AML-193 (cell line): ENCODE results near the gene ABCA7.
"Not testable (repeated sequence)": the region's sequence is repeated elsewhere in the genome, so short reads cannot be mapped to it uniquely, and the experiment has no call there.

Experiments
- DNase-seq, 2 experiments: peaks; one replicate each; lab custom pipeline; 2025; lab: John Stamatoyannopoulos, UW

ABCA7 gene

GRCh38 chr19:1105873-1106840 is 66.2 kb downstream of the ABCA7 start:
- no peak for DNase-seq

DNA sequence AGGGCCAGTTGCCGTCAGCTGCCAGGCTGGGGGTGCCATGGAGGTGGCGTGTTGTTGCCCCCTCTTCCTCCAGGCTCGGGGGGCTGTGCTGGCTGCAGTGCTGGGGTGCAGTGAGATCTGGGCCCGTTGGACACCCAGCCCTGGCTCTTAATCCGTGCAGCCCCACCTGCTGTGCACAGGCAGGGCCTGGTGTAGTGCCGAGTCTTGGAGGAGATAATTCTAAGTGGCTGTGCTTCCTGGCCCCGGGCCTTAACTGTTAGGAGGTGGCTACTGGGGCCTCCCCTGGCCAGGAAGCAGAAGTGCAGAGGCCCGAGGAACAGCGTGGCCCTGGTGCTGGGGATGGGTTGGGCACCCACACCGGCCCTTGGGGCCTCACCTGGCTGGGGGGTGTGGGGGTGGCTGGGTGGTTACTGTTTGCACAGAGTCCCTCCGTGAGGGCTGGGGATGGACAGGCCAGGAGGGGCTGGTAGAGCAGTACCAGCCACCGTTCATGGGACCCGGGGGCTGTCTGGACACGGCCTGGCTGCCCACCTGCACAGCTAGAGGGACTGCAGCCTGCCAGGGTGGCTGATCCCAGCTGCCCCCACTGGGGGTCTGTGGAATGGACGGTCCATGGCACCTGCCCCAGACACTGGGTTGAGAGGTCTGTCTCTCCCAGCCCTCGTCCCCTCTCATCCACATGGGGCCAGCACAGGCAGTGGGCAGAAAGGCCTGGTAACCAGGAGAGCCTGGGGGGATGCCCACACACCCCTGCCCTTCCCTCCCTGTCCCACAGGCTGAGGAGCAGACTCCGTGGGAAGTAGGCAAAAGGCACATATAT is 67.1 kb downstream of the ABCA7 start:
- peak; percentile 41 to 49 for DNase-seq

DNA sequence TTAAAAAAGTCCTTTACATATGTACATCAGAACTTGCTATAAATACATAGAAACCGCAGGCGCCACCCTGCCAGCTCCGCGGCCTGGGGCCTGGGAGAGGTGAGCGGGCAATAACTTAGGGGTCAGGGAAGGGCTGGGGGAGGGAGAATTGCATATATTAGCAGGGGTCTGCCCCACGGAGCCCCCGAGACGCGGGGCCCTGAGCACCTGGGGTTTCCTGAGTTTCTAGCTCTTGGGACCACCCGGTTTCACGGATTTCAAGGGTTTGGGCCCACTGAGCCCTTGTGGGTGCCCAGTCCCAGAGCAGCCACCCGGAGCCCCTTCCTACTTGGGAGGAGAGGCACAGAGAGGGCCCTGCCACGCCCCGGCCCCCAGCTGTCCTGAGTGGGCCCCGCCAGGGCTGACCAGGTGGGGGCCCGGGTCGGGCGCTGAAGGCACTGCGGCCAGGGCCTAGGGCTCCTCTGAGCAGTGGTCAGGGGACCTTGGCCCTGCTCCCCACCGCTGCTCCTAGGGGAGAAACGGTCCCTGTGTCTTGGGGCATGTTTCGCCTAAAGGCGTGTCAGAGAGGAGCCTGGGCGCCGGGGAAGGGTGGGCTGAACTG is 67.9 kb downstream of the ABCA7 start:
- DNase-seq, result no peak

GRCh38 chr19:1108291-1109031 is 68.6 kb downstream of the ABCA7 start:
- no peak for DNase-seq

DNA sequence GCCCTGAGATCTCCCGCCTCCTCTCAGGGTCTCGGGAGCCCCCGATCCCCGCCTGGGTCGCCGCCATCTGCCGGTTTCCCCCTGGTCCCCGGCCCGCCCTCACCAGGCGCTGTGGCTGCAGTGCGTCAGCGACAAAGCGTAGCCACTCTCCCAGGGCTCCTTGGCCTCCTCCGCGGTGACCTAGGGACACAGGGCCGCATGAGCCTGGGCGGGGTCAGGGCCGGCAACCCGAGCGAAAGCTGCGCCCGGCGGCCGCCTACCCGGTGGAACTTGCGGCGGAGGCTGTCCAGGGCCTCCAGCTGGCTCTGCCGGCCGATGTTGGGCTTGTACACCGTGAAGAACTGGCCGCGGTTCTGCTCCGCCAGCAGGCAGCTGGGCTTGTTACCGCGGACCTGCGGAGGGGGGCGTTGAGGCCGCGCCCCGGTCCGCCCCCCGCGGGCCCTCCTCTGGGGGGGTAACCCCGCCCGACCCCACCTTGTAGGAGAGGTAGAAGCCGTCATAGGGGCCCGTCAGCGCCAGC is 69.2 kb downstream of the ABCA7 start:
- DNase-seq, result no peak

DNA sequence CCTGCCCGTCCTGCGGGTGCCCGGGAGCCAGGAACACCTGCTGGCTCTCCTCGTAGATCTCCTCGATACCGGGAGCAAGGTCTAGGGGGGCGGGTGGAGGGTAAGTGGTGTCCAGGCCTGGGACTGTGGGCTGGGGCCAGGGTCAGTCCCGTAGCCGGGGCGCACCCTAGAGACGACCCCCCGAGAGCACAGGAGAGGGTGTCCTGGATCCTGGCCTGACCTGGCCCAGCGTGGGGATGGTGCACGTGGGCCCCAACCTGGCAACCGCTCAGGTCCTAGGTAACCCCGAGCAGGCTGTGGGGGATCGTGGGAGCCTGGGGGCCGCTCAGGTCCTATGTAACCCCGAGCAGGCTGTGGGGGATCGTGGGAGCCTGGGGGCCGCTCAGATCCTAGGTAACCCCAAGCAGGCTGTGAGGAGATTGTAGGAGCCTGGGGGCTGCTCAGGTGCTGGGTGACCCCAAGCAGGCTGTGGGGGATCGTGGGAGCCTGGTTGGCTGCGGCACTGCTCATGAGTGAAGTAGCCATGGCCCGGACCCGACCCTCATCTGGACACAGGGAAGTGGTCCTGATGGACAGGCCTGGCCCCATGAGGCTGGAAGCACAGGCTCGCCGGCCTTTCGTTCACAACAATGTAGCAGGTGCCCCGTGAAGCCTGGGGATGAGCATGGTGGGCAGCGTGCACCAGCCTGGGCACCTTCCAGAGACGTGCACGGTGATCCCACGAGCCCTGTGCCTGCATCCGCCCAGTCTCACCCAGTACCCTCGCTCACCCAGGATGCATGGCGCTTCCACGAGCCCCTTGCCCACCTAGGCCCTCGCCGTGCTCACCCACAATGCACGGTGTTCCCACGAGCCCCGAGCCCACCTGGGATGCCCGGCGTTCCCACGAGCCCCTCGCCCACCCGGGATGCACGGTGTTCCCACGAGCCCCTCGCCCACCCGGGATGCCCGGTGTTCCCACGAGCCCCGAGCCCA is 70.1 kb downstream of the ABCA7 start:
- no peak for DNase-seq

DNA sequence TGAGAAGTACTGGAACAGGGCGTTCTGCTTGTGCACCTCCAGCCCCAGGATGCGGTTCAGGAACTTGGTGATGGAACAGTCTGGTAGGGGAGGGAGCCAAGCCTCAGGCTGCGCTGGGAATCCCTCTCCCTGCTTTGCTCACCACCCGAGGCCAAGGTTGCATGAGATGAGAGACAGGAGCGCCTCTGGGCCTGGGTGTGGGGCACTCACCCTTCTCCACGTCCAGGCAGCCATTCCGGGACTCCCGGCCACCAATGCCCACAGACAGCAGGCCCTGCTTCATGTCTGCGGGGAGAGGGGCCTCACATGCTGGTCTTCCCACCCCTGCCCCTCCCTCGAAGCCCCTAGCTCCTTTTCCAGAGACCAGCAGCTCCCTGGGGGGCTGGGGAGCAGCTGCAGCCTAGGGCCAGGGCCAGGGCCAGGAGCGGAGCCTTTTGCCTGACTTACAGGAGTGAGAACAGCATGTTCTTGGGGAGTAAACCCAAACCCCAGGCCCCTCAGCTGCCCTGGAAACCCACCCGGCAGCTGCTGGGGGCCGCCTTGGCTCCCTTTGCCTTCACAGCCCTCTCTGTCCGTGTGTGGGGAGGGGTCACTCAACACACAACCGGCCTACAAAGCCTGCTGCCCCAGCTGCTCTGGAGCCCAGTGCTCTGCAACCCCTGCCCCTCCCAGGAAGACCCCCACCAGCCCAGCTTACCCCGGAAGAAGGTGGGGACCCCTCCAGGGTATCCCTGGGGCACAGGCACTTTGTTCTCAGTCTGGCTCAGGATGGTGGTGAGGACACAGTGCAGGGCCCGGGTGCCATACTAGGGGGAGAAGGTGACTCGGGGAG is 71.1 kb downstream of the ABCA7 start:
- DNase-seq, result no peak

- DNase-seq, result no peak
These were observed 71.8 kb downstream of the ABCA7 start for GRCh38 chr19:1111641-1112267.

GRCh38 chr19:1112268-1113029 is 72.5 kb downstream of the ABCA7 start:
- DNase-seq, result no peak

DNA sequence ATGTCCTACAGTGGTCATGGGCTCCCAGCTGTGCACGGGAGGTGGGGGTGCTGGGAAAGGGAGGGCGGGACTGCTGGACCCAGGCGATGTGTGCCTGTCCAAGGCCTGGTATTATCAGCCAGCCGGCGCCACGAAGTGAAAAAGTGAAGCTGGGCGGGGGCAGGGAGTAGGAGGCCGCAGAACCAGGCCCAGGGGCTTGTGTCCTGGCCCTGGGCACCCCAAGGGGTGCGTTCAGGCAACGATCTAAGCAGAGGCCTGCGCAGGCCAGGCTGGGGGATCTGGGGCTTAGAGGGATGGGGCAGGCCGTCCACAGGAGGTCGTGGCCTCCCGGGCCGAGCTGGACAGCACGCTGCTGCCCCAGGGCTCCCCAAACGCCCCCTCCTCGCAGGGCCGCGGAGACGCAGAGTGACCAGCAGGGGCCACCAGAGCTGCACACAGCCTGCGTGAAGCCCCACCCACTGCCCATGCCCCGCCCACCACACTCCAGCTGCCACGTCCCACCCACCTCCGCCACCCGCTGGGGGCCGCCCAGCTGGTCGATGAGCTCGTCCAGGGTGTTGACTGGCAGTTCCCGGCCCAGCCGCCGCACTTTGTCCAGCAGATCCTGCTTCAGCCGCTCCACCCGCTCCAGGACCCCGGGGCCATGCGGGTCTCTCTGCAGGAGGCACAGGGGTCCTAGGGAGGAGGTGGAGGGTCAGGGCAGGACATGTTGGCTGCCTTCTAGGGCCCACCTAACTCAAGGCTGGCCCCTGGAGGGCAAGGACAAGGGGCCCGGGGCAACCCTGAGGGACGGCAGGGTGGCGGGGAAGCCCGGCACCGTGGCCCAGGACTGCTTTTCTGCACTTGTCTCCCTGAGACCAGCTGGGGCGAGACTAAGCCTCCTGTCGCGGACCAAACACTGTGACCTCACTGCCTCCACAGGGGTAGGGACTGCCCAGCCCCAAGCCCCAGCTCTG is 73.4 kb downstream of the ABCA7 start:
- DNase-seq, result peak in 1 of 2 experiments; percentile 44

DNA sequence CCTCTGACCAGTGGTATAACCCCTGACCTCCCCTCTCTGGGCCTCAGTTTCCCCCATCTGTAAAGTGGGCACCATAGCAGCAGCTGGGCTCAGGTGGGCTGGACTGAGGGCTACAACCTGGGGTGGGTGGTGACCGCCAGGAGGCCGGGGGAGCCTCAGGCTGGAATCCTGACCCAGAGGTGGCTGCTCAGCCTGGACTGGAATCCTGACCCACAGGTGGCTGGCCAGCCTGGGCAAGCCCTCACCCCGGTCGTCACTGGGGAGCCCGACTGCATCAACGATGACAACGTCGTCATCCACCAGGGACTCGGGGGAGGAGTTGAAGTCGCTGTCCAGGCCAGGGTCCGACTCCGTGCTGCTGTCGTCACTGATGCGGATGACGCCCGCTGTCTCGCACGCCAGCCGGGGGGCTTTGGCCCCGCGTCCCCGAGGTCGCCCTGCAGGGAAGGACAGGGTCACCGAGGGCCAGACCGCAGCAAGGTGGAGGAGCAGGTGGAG is 74.1 kb downstream of the ABCA7 start:
- no peak for DNase-seq

DNA sequence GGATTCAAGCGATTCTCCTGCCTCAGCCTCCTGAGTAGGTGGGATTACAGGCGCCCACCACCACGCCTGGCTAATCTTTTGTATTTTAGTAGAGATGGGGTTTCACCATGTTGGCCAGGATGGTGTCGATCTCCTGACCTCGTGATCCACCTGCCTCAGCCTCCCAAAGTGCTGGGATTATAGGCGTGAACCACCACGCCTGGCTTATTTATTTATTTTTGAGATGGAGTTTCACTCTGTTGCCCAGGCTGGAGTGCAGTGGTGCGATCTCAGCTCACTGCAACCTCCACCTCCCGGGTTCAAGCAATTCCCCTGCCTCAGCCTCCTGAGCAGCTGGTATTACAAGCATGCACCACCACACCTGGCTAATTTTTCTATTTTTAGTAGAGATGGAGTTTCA is 74.8 kb downstream of the ABCA7 start:
- not testable (repeated sequence) for DNase-seq
